HL-60 (cell line): Measurements from ENCODE around the gene PROCA1.

Experiments
- CTCF ChIP-seq: IDR thresholded peaks from one replicate; pipeline ENCODE4 v1.5.1; 2011; ENCODE audit warnings: low read length, control low read depth, inconsistent platforms; ENCODE audit not compliant: insufficient read depth
- POLR2AphosphoS5 ChIP-seq: IDR thresholded peaks from 2 replicates; pipeline ENCODE4 v1.6.1; 2012; ENCODE audit warnings: low read depth
- REST ChIP-seq: IDR thresholded peaks from 2 replicates; pipeline ENCODE4 v1.6.1; 2012; ENCODE audit warnings: low read depth; ENCODE audit not compliant: insufficient replicate concordance

DNA sequence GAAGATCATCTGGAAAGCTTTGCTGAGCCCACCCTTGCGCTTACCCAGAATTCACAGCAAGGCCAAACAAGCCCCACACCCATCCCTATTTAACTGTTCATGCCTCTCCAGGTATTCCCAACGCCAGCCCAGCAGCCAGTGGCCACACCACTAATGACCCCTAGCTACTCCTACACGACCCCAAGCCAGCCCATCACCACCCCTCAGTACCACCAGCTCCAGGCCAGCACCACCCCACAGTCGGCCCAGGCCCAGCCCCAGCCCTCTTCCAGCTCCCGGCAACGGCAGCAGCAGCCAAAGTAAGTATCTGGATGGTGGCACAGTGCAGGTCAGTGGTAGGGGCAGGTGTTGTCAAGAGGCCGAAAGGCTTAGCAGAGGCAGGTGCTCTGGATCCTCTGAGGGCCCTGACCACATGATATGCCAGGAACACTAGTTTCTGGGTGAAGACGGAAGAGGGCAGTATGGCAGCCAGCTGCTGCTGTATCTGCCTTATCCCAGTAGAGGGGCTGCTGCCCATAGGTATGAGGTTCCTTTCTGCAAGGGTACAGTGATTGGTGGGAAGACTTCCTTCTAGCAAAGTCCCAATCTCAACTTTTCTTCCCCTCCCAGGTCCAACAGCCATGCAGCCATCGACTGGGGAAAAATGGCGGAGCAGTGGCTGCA lies 10.7 kb downstream of the PROCA1 start:
- no peak for TF ChIP-seq CTCF
- no peak for TF ChIP-seq REST
- no peak for TF ChIP-seq POLR2AphosphoS5
